ENCODE measurements around the gene PSKH1. TPM values are rescaled to one million over a fixed set of nuclear protein-coding genes. Genes with fewer than 3 reads are reported as not detected.

Gene PSKH1
- total and polyA plus RNA-seq, 2 experiments from 2014 or later = 11.5 to 23.6 TPM

GRCh38 chr16:67966549-67967182 lies 73.6 kb downstream of the PSKH1 start:
- H3K36me3 ChIP-seq (ENCODE audit: low read depth) = peaks cover 15% of the 10 kb centered on the region
- TF ChIP-seq EZH2phosphoT487 (IDR thresholded peaks at IDR 0.05; ENCODE audit: insufficient read depth, low read depth) (no peak), EZH2 (IDR thresholded peaks at IDR 0.05; ENCODE audit: insufficient read depth, poor library complexity, severe bottlenecking) (no peak)
- H3K4me3 ChIP-seq = peak overlapping the region; percentile 94
- no peaks in the 10 kb centered on the region for H3K9me3 ChIP-seq (ENCODE audit: low read depth)
- no peaks in the 10 kb centered on the region for H3K9me2 ChIP-seq (ENCODE audit: insufficient read depth)
- H3K4me1 ChIP-seq (ENCODE audit: insufficient read depth) = peaks cover 18% of the 10 kb centered on the region
- peaks cover 4% of the 10 kb centered on the region; the same call in 1 of the 2 replicates for H3F3A ChIP-seq (ENCODE audit: insufficient read depth)
- peak overlapping the region; percentile 98 for H3K9ac ChIP-seq
- H3K4me2 ChIP-seq (ENCODE audit: unreplicated experiment) = peak overlapping the region; percentile 99
- WGBS, 2 experiments (ENCODE audit: low coverage in 1 of 2, low lambda C conversion rate in 2 of 2, missing lambda C conversion rate in 2 of 2) = 24 to 30% methylated on average over 3 of the region's 3 CpGs
- H3K79me2 ChIP-seq (ENCODE audit: insufficient read depth) = peaks cover 64% of the 10 kb centered on the region
- peak; percentile 61 for DNase-seq
- H3K27ac ChIP-seq = peak overlapping the region; percentile 80
- no peak overlapping the region for H2AFZ ChIP-seq
- H3K27me3 ChIP-seq (replicated peaks; ENCODE audit: insufficient read depth) = no peaks in the 10 kb centered on the region
- 0 out of 2 replicates have a peak, but pooled peaks cover 3% of the 10 kb centered on the region for H4K20me1 ChIP-seq (ENCODE audit: insufficient read depth)
- in situ Hi-C loops (cut with MboI) = no loop called here

- TF ChIP-seq EZH2phosphoT487 (IDR thresholded peaks at IDR 0.05; ENCODE audit: insufficient read depth, low read depth) = no peak
- no peak for TF ChIP-seq EZH2 (IDR thresholded peaks at IDR 0.05; ENCODE audit: insufficient read depth, poor library complexity, severe bottlenecking)
- Histone ChIP-seq H4K20me1 (ENCODE audit: insufficient read depth) (0 out of 2 replicates have a peak, but pooled peaks cover 3% of the 10 kb centered on the region), H3K9ac (peak overlapping the region; percentile 98), H3K79me2 (ENCODE audit: insufficient read depth) (peaks cover 57% of the 10 kb centered on the region), H3K36me3 (ENCODE audit: low read depth) (peaks cover 8% of the 10 kb centered on the region), H3K9me3 (ENCODE audit: low read depth) (no peaks in the 10 kb centered on the region), H3K27me3 (replicated peaks; ENCODE audit: insufficient read depth) (no peaks in the 10 kb centered on the region), H3K4me3 (peak overlapping the region; percentile 94), H2AFZ (no peak overlapping the region), H3F3A (ENCODE audit: insufficient read depth) (peaks cover 4% of the 10 kb centered on the region; the same call in 1 of the 2 replicates), H3K9me2 (ENCODE audit: insufficient read depth) (no peaks in the 10 kb centered on the region), H3K4me2 (ENCODE audit: unreplicated experiment) (peak overlapping the region; percentile 99), H3K4me1 (ENCODE audit: insufficient read depth) (peaks cover 18% of the 10 kb centered on the region), H3K27ac (peak overlapping the region; percentile 80)
- peak; percentile 59 for DNase-seq
- 0 to 2% methylated on average over 18 of the region's 18 CpGs for WGBS, 2 experiments (ENCODE audit: low coverage in 1 of 2, low lambda C conversion rate in 2 of 2, missing lambda C conversion rate in 2 of 2)
- in situ Hi-C loops (cut with MboI) = no loop called here
Measured at GRCh38 chr16:67967183-67967957, 74.3 kb downstream of the PSKH1 start.

GRCh38 chr16:67967958-67968399 lies 74.9 kb downstream of the PSKH1 start:
- Histone ChIP-seq H3K9me2 (ENCODE audit: insufficient read depth) (no peaks in the 10 kb centered on the region), H3K4me3 (peak overlapping the region; percentile 94), H3K4me2 (ENCODE audit: unreplicated experiment) (peak overlapping the region; percentile 99), H3K4me1 (ENCODE audit: insufficient read depth) (peaks cover 18% of the 10 kb centered on the region), H3K36me3 (ENCODE audit: low read depth) (0 out of 2 replicates have a peak, but pooled peaks cover 2% of the 10 kb centered on the region), H3K9me3 (ENCODE audit: low read depth) (no peaks in the 10 kb centered on the region), H4K20me1 (ENCODE audit: insufficient read depth) (0 out of 2 replicates have a peak, but pooled peaks cover 3% of the 10 kb centered on the region), H3K27ac (peak overlapping the region; percentile 80), H3F3A (ENCODE audit: insufficient read depth) (peaks cover 4% of the 10 kb centered on the region; the same call in 1 of the 2 replicates), H3K27me3 (replicated peaks; ENCODE audit: insufficient read depth) (no peaks in the 10 kb centered on the region), H2AFZ (0 out of 2 replicates have a peak overlapping the region, but pooled peaks have one; percentile 86), H3K79me2 (ENCODE audit: insufficient read depth) (peaks cover 51% of the 10 kb centered on the region), H3K9ac (peak overlapping the region; percentile 98)
- TF ChIP-seq EZH2 (IDR thresholded peaks at IDR 0.05; ENCODE audit: insufficient read depth, poor library complexity, severe bottlenecking) (no peak), EZH2phosphoT487 (IDR thresholded peaks at IDR 0.05; ENCODE audit: insufficient read depth, low read depth) (no peak)
- 0 to 1% methylated on average over 32 to 39 of the region's 45 CpGs for WGBS, 2 experiments (ENCODE audit: low coverage in 1 of 2, low lambda C conversion rate in 2 of 2, missing lambda C conversion rate in 2 of 2)
- DNase-seq = peak; percentile 79
- in situ Hi-C loops (cut with MboI) = no loop called here
